HepG2 (cell line): Measurements from ENCODE around the gene ICAM5. TPM values are rescaled to one million over a fixed set of nuclear protein-coding genes. Genes with fewer than 3 reads are reported as not detected.
A peak's percentile ranks its signal among the peaks of the same experiment; 100 is the strongest.

Source experiments
- ARID5B ChIP-seq: IDR thresholded peaks from 2 replicates; pipeline ENCODE4 v1.4.0; 2020; ENCODE audit warnings: mild to moderate bottlenecking, missing genetic modification reagents
- CBFB ChIP-seq: sonication (generic); formaldehyde crosslinking; IDR thresholded peaks from 2 replicates; pipeline ENCODE4 v1.4.0; 2020; ENCODE audit warnings: missing genetic modification reagents
- DNMT3B ChIP-seq: conservative IDR thresholded peaks from 2 replicates; pipeline ENCODE4 v1.6.1; 2016; ENCODE audit warnings: missing biosample characterization, control low read depth
- GZF1 ChIP-seq: sonication (generic); formaldehyde crosslinking; IDR thresholded peaks from 2 replicates; pipeline ENCODE4 v1.5.1; 2020; ENCODE audit warnings: mild to moderate bottlenecking, missing genetic modification reagents
- HNF4G ChIP-seq, 2 experiments: sonication (generic) in 1 of 2; formaldehyde crosslinking in 1 of 2; IDR thresholded peaks; 2 replicates each; pipeline versions ENCODE4 v1.4.0 to v1.6.1; 2011 to 2020; ENCODE audit warnings: borderline replicate concordance in 2 of 2, low read depth in 2 of 2, mild to moderate bottlenecking in 2 of 2, low read length in 1 of 2, missing genetic modification reagents in 1 of 2, moderate library complexity in 1 of 2
- ISX ChIP-seq: sonication (generic); formaldehyde crosslinking; conservative IDR thresholded peaks from 2 replicates; pipeline ENCODE4 v1.5.0; 2020; ENCODE audit warnings: missing genetic modification reagents
- KAT8 ChIP-seq: IDR thresholded peaks from 2 replicates; pipeline ENCODE4 v1.6.1; 2016; ENCODE audit warnings: missing genetic modification reagents, missing compliant biosample characterization
- MAZ ChIP-seq, 2 experiments: sonication (generic) in 1 of 2; formaldehyde crosslinking in 1 of 2; IDR thresholded peaks; 2 replicates each; pipeline versions ENCODE4 v1.5.0 to v1.6.1; 2012 to 2020; ENCODE audit warnings: low read depth in 2 of 2, mild to moderate bottlenecking in 2 of 2, borderline replicate concordance in 1 of 2, improper control_type of control experiment in 1 of 2, low read length in 1 of 2, missing genetic modification reagents in 1 of 2, moderate library complexity in 1 of 2
- MXI1 ChIP-seq: IDR thresholded peaks from 3 replicates; pipeline ENCODE4 v1.6.1; 2012; ENCODE audit warnings: low read depth, low read length, inconsistent platforms, borderline replicate concordance
- NFRKB ChIP-seq: fragments of 450-650 bp; IDR thresholded peaks from 2 replicates; pipeline ENCODE4 v1.6.1; 2017
- NR2F6 ChIP-seq, 2 experiments: IDR thresholded peaks; 2 replicates each; pipeline ENCODE4 v1.6.1; 2016; ENCODE audit warnings: antibody characterized with exemption in 1 of 2, mild to moderate bottlenecking in 1 of 2
- SMAD3 ChIP-seq: sonication (generic); formaldehyde crosslinking; IDR thresholded peaks from 2 replicates; pipeline ENCODE4 v1.4.0; 2020; ENCODE audit warnings: missing genetic modification reagents
- TEAD3 ChIP-seq: optimal IDR thresholded peaks from 2 replicates; pipeline ENCODE3; 2016; ENCODE audit warnings: borderline replicate concordance
- TFDP1 ChIP-seq: IDR thresholded peaks from 2 replicates; pipeline ENCODE4 v1.6.1; 2016; ENCODE audit warnings: missing compliant biosample characterization, missing genetic modification reagents, borderline replicate concordance
- ZBTB20 ChIP-seq: sonication (generic); formaldehyde crosslinking; IDR thresholded peaks from 2 replicates; pipeline ENCODE4 v1.8.1; 2023; ENCODE audit warnings: missing genetic modification reagents, low read depth, mild to moderate bottlenecking, borderline replicate concordance
- ZEB1 ChIP-seq: IDR thresholded peaks from 2 replicates; pipeline ENCODE4 v1.6.1; 2012; ENCODE audit warnings: mild to moderate bottlenecking, low read depth, inconsistent platforms; ENCODE audit not compliant: insufficient replicate concordance
- ZNF569 ChIP-seq: sonication (generic); formaldehyde crosslinking; IDR thresholded peaks from 2 replicates; pipeline ENCODE4 v1.5.0; 2020; ENCODE audit warnings: mild to moderate bottlenecking, missing genetic modification reagents, moderate library complexity, borderline replicate concordance
- polyA plus RNA-seq, 8 experiments: library from polyadenylated mRNA; depleted of rRNA in 3 of 8; stranded (reverse) in 7 of 8; unstranded in 1 of 8; fragments of >200 nt; fragmentation: Illumina TruSeq in 4 of 8; extraction: Trizol in 4 of 8; gene quantifications; 2 replicates each; pipeline versions ENCODE4 v1.2.1 to v1.2.3, GENCODE V29; 2011 to 2016; ENCODE audit warnings: low read depth in 4 of 8, missing spikeins in 1 of 8, mixed read lengths in 1 of 8; ENCODE audit not compliant: insufficient read depth in 1 of 8
- total RNA-seq, 5 experiments: library from RNA; depleted of rRNA; stranded (reverse); fragments of >200 nt; fragmentation: Illumina TruSeq; extraction: Trizol; gene quantifications; 2 replicates each; pipeline ENCODE4 v1.2.3, GENCODE V29; 2016; ENCODE audit warnings: low read depth in 1 of 5
- TF ChIP-seq, protein P1 (sequence below): sonication (generic); formaldehyde crosslinking; IDR thresholded peaks from 2 replicates; pipeline ENCODE4 v1.5.1; 2020; ENCODE audit warnings: missing genetic modification reagents, mild to moderate bottlenecking, borderline replicate concordance
- TF ChIP-seq, protein P2 (sequence below): sonication (generic); IDR thresholded peaks from 2 replicates; pipeline ENCODE4 v1.6.1; 2016; ENCODE audit warnings: low read depth, borderline replicate concordance

The ICAM5 gene
- total and polyA plus RNA-seq, 2 of the 13 experiments (the other 11 are each of a cell fraction or from before 2014, with no cell fraction given), result 0.46 to 1.6 TPM

- peak; percentile 47; the same call in 1 of the 2 replicates for TF ChIP-seq ARID5B (CRISPR knock-in tag)
- peak; percentile 99 for TF ChIP-seq GZF1
- TF ChIP-seq ZBTB20 (CRISPR knock-in tag), result peak; percentile 27; the same call in 1 of the 2 replicates
- peak; percentile 79; the same call in 1 of the 2 replicates for TF ChIP-seq TFDP1 (CRISPR knock-in tag)
- TF ChIP-seq ISX (CRISPR knock-in tag), result no peak
- TF ChIP-seq HNF4G (IDR thresholded peaks at IDR 0.05; ENCODE audit: borderline replicate concordance, low read depth, low read length), result no peak
- no peak for TF ChIP-seq HNF4G (CRISPR knock-in tag; IDR thresholded peaks at IDR 0.05; ENCODE audit: borderline replicate concordance, low read depth)
- TF ChIP-seq ZEB1, result no peak
- TF ChIP-seq MXI1, result peak; percentile 100
- TF ChIP-seq SMAD3 (CRISPR knock-in tag), result 0 out of 2 replicates have a peak, but pooled peaks have one; percentile 42
- no peak for TF ChIP-seq NFRKB
- TF ChIP-seq TEAD3, result peak; percentile 9
- no peak for TF ChIP-seq ZNF569 (CRISPR knock-in tag)
- peak; percentile 96 for TF ChIP-seq KAT8 (CRISPR knock-in tag)
- TF ChIP-seq, protein P1, sequence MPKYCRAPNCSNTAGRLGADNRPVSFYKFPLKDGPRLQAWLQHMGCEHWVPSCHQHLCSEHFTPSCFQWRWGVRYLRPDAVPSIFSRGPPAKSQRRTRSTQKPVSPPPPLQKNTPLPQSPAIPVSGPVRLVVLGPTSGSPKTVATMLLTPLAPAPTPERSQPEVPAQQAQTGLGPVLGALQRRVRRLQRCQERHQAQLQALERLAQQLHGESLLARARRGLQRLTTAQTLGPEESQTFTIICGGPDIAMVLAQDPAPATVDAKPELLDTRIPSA (CRISPR knock-in tag), result 0 out of 2 replicates have a peak, but pooled peaks have one; percentile 48
- TF ChIP-seq MAZ (IDR thresholded peaks at IDR 0.05; ENCODE audit: borderline replicate concordance, low read depth, low read length), result no peak
- peak; percentile 62 for TF ChIP-seq MAZ (CRISPR knock-in tag; IDR thresholded peaks at IDR 0.05; ENCODE audit: low read depth)
- no peak for TF ChIP-seq DNMT3B (CRISPR knock-in tag)
- TF ChIP-seq CBFB, result peak; percentile 36; the same call in 1 of the 2 replicates
- TF ChIP-seq NR2F6 (IDR thresholded peaks at IDR 0.05), result no peak
- TF ChIP-seq NR2F6 (CRISPR knock-in tag; IDR thresholded peaks at IDR 0.05), result peak; percentile 37; the same call in 1 of the 2 replicates
- TF ChIP-seq, protein P2, sequence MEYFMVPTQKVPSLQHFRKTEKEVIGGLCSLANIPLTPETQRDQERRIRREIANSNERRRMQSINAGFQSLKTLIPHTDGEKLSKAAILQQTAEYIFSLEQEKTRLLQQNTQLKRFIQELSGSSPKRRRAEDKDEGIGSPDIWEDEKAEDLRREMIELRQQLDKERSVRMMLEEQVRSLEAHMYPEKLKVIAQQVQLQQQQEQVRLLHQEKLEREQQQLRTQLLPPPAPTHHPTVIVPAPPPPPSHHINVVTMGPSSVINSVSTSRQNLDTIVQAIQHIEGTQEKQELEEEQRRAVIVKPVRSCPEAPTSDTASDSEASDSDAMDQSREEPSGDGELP, result 0 out of 2 replicates have a peak, but pooled peaks have one; percentile 42
Measured at GRCh38 chr19:10315335-10316214, 25.8 kb downstream of the ICAM5 start, which contains the start of gene FDX2 (continued).
